Measurements from ENCODE around the gene MYO1E. TPM values are rescaled to one million over a fixed set of nuclear protein-coding genes. Genes with fewer than 3 reads are reported as not detected.

Gene MYO1E
- total RNA-seq, 1 experiment from 2014 or later = 83.6 TPM

DNA sequence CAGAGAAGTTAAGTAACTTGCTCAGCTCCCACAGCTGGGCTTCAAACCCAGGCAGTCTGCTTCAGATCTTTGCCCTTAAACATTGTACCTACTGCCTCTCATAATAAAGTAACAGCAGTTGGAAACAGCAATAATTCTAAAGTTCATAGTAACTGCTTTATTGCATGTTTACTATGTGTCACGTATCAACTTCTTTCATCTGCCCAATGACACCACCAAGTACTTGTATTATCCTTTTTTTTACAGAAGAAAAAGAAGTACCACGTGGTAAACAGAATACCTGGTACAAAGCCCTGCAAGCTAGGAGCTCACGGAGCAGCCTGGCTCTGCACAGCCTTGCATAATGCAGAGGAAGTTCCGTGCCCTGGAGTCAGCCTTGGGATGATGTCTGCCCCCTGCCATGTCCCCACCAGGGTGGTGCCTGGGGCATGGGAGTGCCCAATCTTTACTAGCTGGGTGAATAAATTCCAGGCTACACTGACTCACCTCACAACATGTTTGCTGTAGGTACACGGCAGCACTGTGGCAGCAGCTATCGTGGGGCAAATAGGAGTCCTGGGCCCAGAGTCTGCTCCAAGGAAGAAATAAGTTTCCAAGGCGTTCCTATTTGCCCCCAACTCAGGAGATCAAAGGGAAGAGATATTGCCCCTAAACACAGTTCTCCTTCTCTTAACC is 88.8 kb downstream of the MYO1E start:
- no peaks in the 10 kb centered on the region for H3K36me3 Mint-ChIP-seq
- ChIA-PET POLR2A (no interaction called here), CTCF (interaction anchor here (0.6 to 1.1 kb wide), 3 partner anchors 12 to 36 kb away, joined by 3 to 7 read pairs (median 4); no protein-coding TSS in a partner anchor)
- ATAC-seq (peak; percentile 70), DNase-seq (ENCODE audit: low spot score) (no peak)
- peak overlapping the region; percentile 28; the same call in 1 of the 2 replicates for H3K27ac Mint-ChIP-seq
- H3K4me1 Mint-ChIP-seq = peaks cover 26% of the 10 kb centered on the region
- TF ChIP-seq NFYB (CRISPR knock-in tag; conservative IDR thresholded peaks at IDR 0.05; ENCODE audit: low read depth) = no peak
- TF ChIP-seq, protein P1, sequence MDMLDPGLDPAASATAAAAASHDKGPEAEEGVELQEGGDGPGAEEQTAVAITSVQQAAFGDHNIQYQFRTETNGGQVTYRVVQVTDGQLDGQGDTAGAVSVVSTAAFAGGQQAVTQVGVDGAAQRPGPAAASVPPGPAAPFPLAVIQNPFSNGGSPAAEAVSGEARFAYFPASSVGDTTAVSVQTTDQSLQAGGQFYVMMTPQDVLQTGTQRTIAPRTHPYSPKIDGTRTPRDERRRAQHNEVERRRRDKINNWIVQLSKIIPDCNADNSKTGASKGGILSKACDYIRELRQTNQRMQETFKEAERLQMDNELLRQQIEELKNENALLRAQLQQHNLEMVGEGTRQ (CRISPR knock-in tag; IDR thresholded peaks at IDR 0.05) = no peak
- no peak for TF ChIP-seq FOXK1 (CRISPR knock-in tag; IDR thresholded peaks at IDR 0.05)
- TF ChIP-seq ZNF263 (CRISPR knock-in tag; IDR thresholded peaks at IDR 0.05; ENCODE audit: low read depth) = no peak
- no peak for TF ChIP-seq CREB1 (CRISPR knock-in tag; IDR thresholded peaks at IDR 0.05)
- no peak for TF ChIP-seq NFATC4 (CRISPR knock-in tag; IDR thresholded peaks at IDR 0.05)
- no peak for TF ChIP-seq JAZF1 (CRISPR knock-in tag; IDR thresholded peaks at IDR 0.05)
- no peak for TF ChIP-seq ZNF671 (CRISPR knock-in tag; IDR thresholded peaks at IDR 0.05)
- TF ChIP-seq RORB (CRISPR knock-in tag; IDR thresholded peaks at IDR 0.05) = no peak
- no peaks in the 10 kb centered on the region for H3K27me3 Mint-ChIP-seq (ENCODE audit: low read depth)
- H3K9me3 Mint-ChIP-seq = no peaks in the 10 kb centered on the region
- H3K4me3 Mint-ChIP-seq = no peak overlapping the region

DNA sequence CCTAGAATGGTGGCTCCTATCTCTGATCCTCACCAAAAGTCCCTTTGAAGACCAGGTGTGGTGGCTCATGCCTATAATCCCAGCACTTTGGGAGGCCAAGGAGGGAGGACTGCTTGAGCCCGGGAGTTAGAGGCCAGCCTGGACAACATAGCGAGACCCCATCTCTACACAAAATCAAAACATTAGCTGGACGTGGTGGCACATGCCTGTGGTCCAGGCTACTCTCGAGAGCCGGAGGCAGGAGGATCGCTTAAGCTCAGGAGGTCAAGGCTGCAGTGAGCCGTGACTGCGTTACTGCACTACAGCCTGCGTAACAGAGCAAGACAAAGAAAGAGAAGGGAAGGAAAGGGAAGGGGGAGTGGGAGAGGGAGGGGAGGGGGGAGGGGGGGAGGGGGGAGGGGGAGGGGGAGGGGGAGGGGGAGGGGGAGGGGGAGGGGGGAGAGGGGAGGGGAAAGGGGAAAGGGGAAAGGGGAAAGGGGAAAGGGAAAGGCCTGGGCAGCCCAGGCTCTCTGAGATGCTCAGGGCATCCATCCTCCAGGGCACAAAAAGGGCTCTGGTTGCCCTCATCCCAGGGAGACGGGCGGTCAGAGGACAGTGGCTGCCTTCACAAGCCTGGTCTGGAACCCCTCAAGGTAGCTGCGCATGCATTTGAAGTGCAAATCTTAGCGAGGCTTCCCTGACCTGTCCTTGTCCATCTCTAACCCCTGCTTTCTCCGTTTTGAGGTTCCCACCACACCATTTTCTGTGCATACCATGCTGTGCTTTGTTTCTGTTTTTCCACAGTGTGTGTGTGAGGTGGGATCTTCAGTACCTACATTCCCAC is 89.9 kb downstream of the MYO1E start:
- TF ChIP-seq GTF2I (CRISPR knock-in tag; conservative IDR thresholded peaks at IDR 0.05) (0 out of 2 replicates have a peak, but pooled peaks have one; percentile 58), ZNF121 (CRISPR knock-in tag; IDR thresholded peaks at IDR 0.05) (0 out of 2 replicates have a peak, but pooled peaks have one; percentile 32), PRRX2 (CRISPR knock-in tag; IDR thresholded peaks at IDR 0.05) (no peak)
- H3K4me1 Mint-ChIP-seq = peaks cover 26% of the 10 kb centered on the region
- H3K27ac Mint-ChIP-seq = no peak overlapping the region
- ChIA-PET CTCF (no interaction called here), POLR2A (no interaction called here)
- H3K9me3 Mint-ChIP-seq = no peaks in the 10 kb centered on the region
- DNase-seq (ENCODE audit: low spot score) = no peak
- H3K36me3 Mint-ChIP-seq = no peaks in the 10 kb centered on the region
- no peak overlapping the region for H3K4me3 Mint-ChIP-seq
- ATAC-seq = no peak
- no peaks in the 10 kb centered on the region for H3K27me3 Mint-ChIP-seq (ENCODE audit: low read depth)

DNA sequence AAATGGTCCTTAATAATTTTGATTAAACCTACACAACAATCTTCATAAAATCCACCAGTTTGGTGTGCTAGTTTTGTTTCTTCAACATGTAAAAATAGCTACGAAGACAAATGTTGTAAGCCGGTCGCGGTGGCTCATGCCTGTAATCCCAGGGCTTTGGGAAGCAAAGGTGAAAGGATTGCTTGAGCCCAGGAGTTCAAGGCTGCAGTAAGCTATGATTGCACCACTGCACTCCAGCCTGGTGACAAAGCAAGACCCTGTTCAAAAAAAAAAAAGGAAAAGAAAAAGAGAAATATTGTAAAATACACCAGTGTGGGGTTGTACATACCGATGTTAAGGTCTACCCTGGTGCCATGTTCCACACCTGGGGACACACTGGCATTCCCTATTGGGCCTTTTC is 91.0 kb downstream of the MYO1E start:
- no peaks in the 10 kb centered on the region for H3K27me3 Mint-ChIP-seq (ENCODE audit: low read depth)
- ChIA-PET POLR2A (no interaction called here), CTCF (no interaction called here)
- no peak overlapping the region for H3K4me3 Mint-ChIP-seq
- H3K9me3 Mint-ChIP-seq = no peaks in the 10 kb centered on the region
- TF ChIP-seq GTF2I (CRISPR knock-in tag; conservative IDR thresholded peaks at IDR 0.05) = no peak
- TF ChIP-seq ZNF317 (CRISPR knock-in tag; IDR thresholded peaks at IDR 0.05; ENCODE audit: borderline replicate concordance, low read depth) = no peak
- TF ChIP-seq, protein P2, sequence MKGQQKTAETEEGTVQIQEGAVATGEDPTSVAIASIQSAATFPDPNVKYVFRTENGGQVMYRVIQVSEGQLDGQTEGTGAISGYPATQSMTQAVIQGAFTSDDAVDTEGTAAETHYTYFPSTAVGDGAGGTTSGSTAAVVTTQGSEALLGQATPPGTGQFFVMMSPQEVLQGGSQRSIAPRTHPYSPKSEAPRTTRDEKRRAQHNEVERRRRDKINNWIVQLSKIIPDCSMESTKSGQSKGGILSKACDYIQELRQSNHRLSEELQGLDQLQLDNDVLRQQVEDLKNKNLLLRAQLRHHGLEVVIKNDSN (CRISPR knock-in tag; IDR thresholded peaks at IDR 0.05) = no peak
- TF ChIP-seq, protein P3, sequence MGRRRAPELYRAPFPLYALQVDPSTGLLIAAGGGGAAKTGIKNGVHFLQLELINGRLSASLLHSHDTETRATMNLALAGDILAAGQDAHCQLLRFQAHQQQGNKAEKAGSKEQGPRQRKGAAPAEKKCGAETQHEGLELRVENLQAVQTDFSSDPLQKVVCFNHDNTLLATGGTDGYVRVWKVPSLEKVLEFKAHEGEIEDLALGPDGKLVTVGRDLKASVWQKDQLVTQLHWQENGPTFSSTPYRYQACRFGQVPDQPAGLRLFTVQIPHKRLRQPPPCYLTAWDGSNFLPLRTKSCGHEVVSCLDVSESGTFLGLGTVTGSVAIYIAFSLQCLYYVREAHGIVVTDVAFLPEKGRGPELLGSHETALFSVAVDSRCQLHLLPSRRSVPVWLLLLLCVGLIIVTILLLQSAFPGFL (CRISPR knock-in tag; IDR thresholded peaks at IDR 0.05; ENCODE audit: borderline replicate concordance) = no peak
- no peak for TF ChIP-seq TCF7 (CRISPR knock-in tag; IDR thresholded peaks at IDR 0.05; ENCODE audit: low read depth)
- TF ChIP-seq, protein P4, sequence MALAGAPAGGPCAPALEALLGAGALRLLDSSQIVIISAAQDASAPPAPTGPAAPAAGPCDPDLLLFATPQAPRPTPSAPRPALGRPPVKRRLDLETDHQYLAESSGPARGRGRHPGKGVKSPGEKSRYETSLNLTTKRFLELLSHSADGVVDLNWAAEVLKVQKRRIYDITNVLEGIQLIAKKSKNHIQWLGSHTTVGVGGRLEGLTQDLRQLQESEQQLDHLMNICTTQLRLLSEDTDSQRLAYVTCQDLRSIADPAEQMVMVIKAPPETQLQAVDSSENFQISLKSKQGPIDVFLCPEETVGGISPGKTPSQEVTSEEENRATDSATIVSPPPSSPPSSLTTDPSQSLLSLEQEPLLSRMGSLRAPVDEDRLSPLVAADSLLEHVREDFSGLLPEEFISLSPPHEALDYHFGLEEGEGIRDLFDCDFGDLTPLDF (CRISPR knock-in tag; IDR thresholded peaks at IDR 0.05) = no peak
- TF ChIP-seq, protein P5, sequence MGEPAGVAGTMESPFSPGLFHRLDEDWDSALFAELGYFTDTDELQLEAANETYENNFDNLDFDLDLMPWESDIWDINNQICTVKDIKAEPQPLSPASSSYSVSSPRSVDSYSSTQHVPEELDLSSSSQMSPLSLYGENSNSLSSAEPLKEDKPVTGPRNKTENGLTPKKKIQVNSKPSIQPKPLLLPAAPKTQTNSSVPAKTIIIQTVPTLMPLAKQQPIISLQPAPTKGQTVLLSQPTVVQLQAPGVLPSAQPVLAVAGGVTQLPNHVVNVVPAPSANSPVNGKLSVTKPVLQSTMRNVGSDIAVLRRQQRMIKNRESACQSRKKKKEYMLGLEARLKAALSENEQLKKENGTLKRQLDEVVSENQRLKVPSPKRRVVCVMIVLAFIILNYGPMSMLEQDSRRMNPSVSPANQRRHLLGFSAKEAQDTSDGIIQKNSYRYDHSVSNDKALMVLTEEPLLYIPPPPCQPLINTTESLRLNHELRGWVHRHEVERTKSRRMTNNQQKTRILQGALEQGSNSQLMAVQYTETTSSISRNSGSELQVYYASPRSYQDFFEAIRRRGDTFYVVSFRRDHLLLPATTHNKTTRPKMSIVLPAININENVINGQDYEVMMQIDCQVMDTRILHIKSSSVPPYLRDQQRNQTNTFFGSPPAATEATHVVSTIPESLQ (CRISPR knock-in tag; IDR thresholded peaks at IDR 0.05) = no peak
- TF ChIP-seq, protein P1 (CRISPR knock-in tag; IDR thresholded peaks at IDR 0.05) = no peak
- TF ChIP-seq ATF1 (CRISPR knock-in tag; IDR thresholded peaks at IDR 0.05) = no peak
- DNase-seq (ENCODE audit: low spot score) (no peak), ATAC-seq (no peak)
- H3K36me3 Mint-ChIP-seq = no peaks in the 10 kb centered on the region
- H3K4me1 Mint-ChIP-seq = peaks cover 29% of the 10 kb centered on the region
- H3K27ac Mint-ChIP-seq = no peak overlapping the region
